Measurements from ENCODE around the gene TMPO.
"Not testable (repeated sequence)": the region's sequence is repeated elsewhere in the genome, so short reads cannot be mapped to it uniquely, and the experiment has no call there.

Gene TMPO

GRCh38 chr12:98575013-98575412 lies 59.6 kb downstream of the TMPO start:
- DNase-seq, result no peak
- no peak overlapping the region for H3K4me3 ChIP-seq (ENCODE audit: control insufficient read depth in 1 of 7, extremely low read depth in 1 of 7, insufficient read depth in 4 of 7, low read depth in 2 of 7, low read length in 6 of 7)
- no CpG with 5 or more reads among the region's 4 CpGs for WGBS (ENCODE audit: insufficient coverage)
- no peaks in the 10 kb centered on the region for H3K9me3 ChIP-seq (ENCODE audit: control extremely low read depth in 1 of 5, control insufficient read depth in 4 of 5, insufficient read depth in 2 of 5, low read depth in 1 of 5, low read length in 4 of 5)
- no peak overlapping the region for H3K27ac ChIP-seq (ENCODE audit: insufficient read depth in 1 of 2, low read depth in 1 of 2, low read length in 2 of 2, poor library complexity in 1 of 2, severe bottlenecking in 2 of 2)
- H3K27me3 ChIP-seq (replicated peaks in 2 of 5; ENCODE audit: control insufficient read depth in 4 of 5, insufficient read depth in 5 of 5, low read length in 4 of 5), result no peaks in the 10 kb centered on the region
- ChIA-PET POLR2A (no interaction called here), CTCF (interaction anchor here (0.6 to 1.6 kb wide), 5 partner anchors 8 to 1636 kb away, joined by 3 to 6 read pairs (median 4); no protein-coding TSS in a partner anchor)
- no peaks in the 10 kb centered on the region for H3K36me3 ChIP-seq (ENCODE audit: control insufficient read depth in 4 of 4, insufficient read depth in 4 of 4, low read length in 3 of 4)
- peaks cover 0 to 4% (median 0%) of the 10 kb centered on the region in 4 experiments for H3K4me1 ChIP-seq (ENCODE audit: control extremely low read depth in 1 of 4, control insufficient read depth in 4 of 4, insufficient read depth in 4 of 4, low read length in 3 of 4)

GRCh38 chr12:98576795-98577194 lies 61.4 kb downstream of the TMPO start:
- POLR2A ChIA-PET; H3K27ac ChIP-seq (ENCODE audit: insufficient read depth in 1 of 2, low read depth in 1 of 2, low read length in 2 of 2, poor library complexity in 1 of 2, severe bottlenecking in 2 of 2); H3K9me3 ChIP-seq (ENCODE audit: control extremely low read depth in 1 of 5, control insufficient read depth in 4 of 5, insufficient read depth in 2 of 5, low read depth in 1 of 5, low read length in 4 of 5); CTCF ChIA-PET; DNase-seq; H3K36me3 ChIP-seq (ENCODE audit: control insufficient read depth in 4 of 4, insufficient read depth in 4 of 4, low read length in 3 of 4); H3K4me3 ChIP-seq (ENCODE audit: control insufficient read depth in 1 of 7, extremely low read depth in 1 of 7, insufficient read depth in 4 of 7, low read depth in 2 of 7, low read length in 6 of 7); H3K27me3 ChIP-seq (replicated peaks in 2 of 5; ENCODE audit: control insufficient read depth in 4 of 5, insufficient read depth in 5 of 5, low read length in 4 of 5); H3K4me1 ChIP-seq (ENCODE audit: control extremely low read depth in 1 of 4, control insufficient read depth in 4 of 4, insufficient read depth in 4 of 4, low read length in 3 of 4): not testable (repeated sequence)
- WGBS (ENCODE audit: insufficient coverage), result no CpG with 5 or more reads among the region's 2 CpGs

GRCh38 chr12:98578392-98578791 lies 63.0 kb downstream of the TMPO start:
- Histone ChIP-seq H3K27me3 (replicated peaks in 2 of 5; ENCODE audit: control insufficient read depth in 4 of 5, insufficient read depth in 5 of 5, low read length in 4 of 5) (no peaks in the 10 kb centered on the region), H3K9me3 (ENCODE audit: control extremely low read depth in 1 of 5, control insufficient read depth in 4 of 5, insufficient read depth in 2 of 5, low read depth in 1 of 5, low read length in 4 of 5) (no peaks in the 10 kb centered on the region), H3K27ac (ENCODE audit: insufficient read depth in 1 of 2, low read depth in 1 of 2, low read length in 2 of 2, poor library complexity in 1 of 2, severe bottlenecking in 2 of 2) (no peak overlapping the region), H3K4me3 (ENCODE audit: control insufficient read depth in 1 of 7, extremely low read depth in 1 of 7, insufficient read depth in 4 of 7, low read depth in 2 of 7, low read length in 6 of 7) (no peak overlapping the region), H3K4me1 (ENCODE audit: control extremely low read depth in 1 of 4, control insufficient read depth in 4 of 4, insufficient read depth in 4 of 4, low read length in 3 of 4) (peaks cover 0 to 4% (median 0%) of the 10 kb centered on the region in 4 experiments), H3K36me3 (ENCODE audit: control insufficient read depth in 4 of 4, insufficient read depth in 4 of 4, low read length in 3 of 4) (no peaks in the 10 kb centered on the region)
- no CpG with 5 or more reads among the region's 1 CpG for WGBS (ENCODE audit: insufficient coverage)
- POLR2A ChIA-PET, result no interaction called here
- DNase-seq, result no peak
- CTCF ChIA-PET, result interaction anchor here (1.1 to 1.6 kb wide), 4 partner anchors 8 to 70 kb away, joined by 3 to 4 read pairs (median 4); no protein-coding TSS in a partner anchor

- no CpG with 5 or more reads among the region's 2 CpGs for WGBS (ENCODE audit: insufficient coverage)
Observed at GRCh38 chr12:98578821-98579220, 63.4 kb downstream of the TMPO start.

GRCh38 chr12:98579347-98579746 lies 64.0 kb downstream of the TMPO start:
- H3K4me1 ChIP-seq (ENCODE audit: control extremely low read depth in 1 of 4, control insufficient read depth in 4 of 4, insufficient read depth in 4 of 4, low read length in 3 of 4), result peaks cover 0 to 4% (median 0%) of the 10 kb centered on the region in 4 experiments
- H3K27me3 ChIP-seq (replicated peaks in 2 of 5; ENCODE audit: control insufficient read depth in 4 of 5, insufficient read depth in 5 of 5, low read length in 4 of 5), result no peaks in the 10 kb centered on the region
- no peak for DNase-seq
- no peaks in the 10 kb centered on the region for H3K9me3 ChIP-seq (ENCODE audit: control extremely low read depth in 1 of 5, control insufficient read depth in 4 of 5, insufficient read depth in 2 of 5, low read depth in 1 of 5, low read length in 4 of 5)
- no peak overlapping the region for H3K4me3 ChIP-seq (ENCODE audit: control insufficient read depth in 1 of 7, extremely low read depth in 1 of 7, insufficient read depth in 4 of 7, low read depth in 2 of 7, low read length in 6 of 7)
- H3K36me3 ChIP-seq (ENCODE audit: control insufficient read depth in 4 of 4, insufficient read depth in 4 of 4, low read length in 3 of 4), result no peaks in the 10 kb centered on the region
- no peak overlapping the region for H3K27ac ChIP-seq (ENCODE audit: insufficient read depth in 1 of 2, low read depth in 1 of 2, low read length in 2 of 2, poor library complexity in 1 of 2, severe bottlenecking in 2 of 2)
- WGBS (ENCODE audit: insufficient coverage), result 100% methylated on average over 5 of the region's 5 CpGs
- CTCF ChIA-PET, result interaction anchor here (1.1 to 1.6 kb wide), 5 partner anchors 9 to 69 kb away, joined by 3 to 4 read pairs (median 4); no protein-coding TSS in a partner anchor
- POLR2A ChIA-PET, result no interaction called here

More at GRCh38 chr12:98578821-98579220, 63.4 kb downstream of the TMPO start:
- no peaks in the 10 kb centered on the region for H3K27me3 ChIP-seq (replicated peaks in 2 of 5; ENCODE audit: control insufficient read depth in 4 of 5, insufficient read depth in 5 of 5, low read length in 4 of 5)
- H3K4me3 ChIP-seq (ENCODE audit: control insufficient read depth in 1 of 7, extremely low read depth in 1 of 7, insufficient read depth in 4 of 7, low read depth in 2 of 7, low read length in 6 of 7), result no peak overlapping the region
- POLR2A ChIA-PET, result no interaction called here
- H3K27ac ChIP-seq (ENCODE audit: insufficient read depth in 1 of 2, low read depth in 1 of 2, low read length in 2 of 2, poor library complexity in 1 of 2, severe bottlenecking in 2 of 2), result no peak overlapping the region
- CTCF ChIA-PET, result interaction anchor here (1.1 to 1.6 kb wide), 4 partner anchors 8 to 69 kb away, joined by 3 to 4 read pairs (median 4); no protein-coding TSS in a partner anchor
- DNase-seq, result peak in 2 of 3 donors; percentile 57 to 65
- H3K4me1 ChIP-seq (ENCODE audit: control extremely low read depth in 1 of 4, control insufficient read depth in 4 of 4, insufficient read depth in 4 of 4, low read length in 3 of 4), result peaks cover 0 to 4% (median 0%) of the 10 kb centered on the region in 4 experiments
- no peaks in the 10 kb centered on the region for H3K9me3 ChIP-seq (ENCODE audit: control extremely low read depth in 1 of 5, control insufficient read depth in 4 of 5, insufficient read depth in 2 of 5, low read depth in 1 of 5, low read length in 4 of 5)
- no peaks in the 10 kb centered on the region for H3K36me3 ChIP-seq (ENCODE audit: control insufficient read depth in 4 of 4, insufficient read depth in 4 of 4, low read length in 3 of 4)

- ChIA-PET POLR2A (no interaction called here), CTCF (interaction anchor here (1.4 to 1.9 kb wide), 3 partner anchors 9 to 13 kb away, joined by 3 to 5 read pairs (median 3); no protein-coding TSS in a partner anchor)
- Histone ChIP-seq H3K36me3 (ENCODE audit: control insufficient read depth in 4 of 4, insufficient read depth in 4 of 4, low read length in 3 of 4) (no peaks in the 10 kb centered on the region), H3K27ac (ENCODE audit: insufficient read depth in 1 of 2, low read depth in 1 of 2, low read length in 2 of 2, poor library complexity in 1 of 2, severe bottlenecking in 2 of 2) (no peak overlapping the region), H3K4me1 (ENCODE audit: control extremely low read depth in 1 of 4, control insufficient read depth in 4 of 4, insufficient read depth in 4 of 4, low read length in 3 of 4) (peaks cover 0 to 4% (median 0%) of the 10 kb centered on the region in 4 experiments), H3K27me3 (replicated peaks in 2 of 5; ENCODE audit: control insufficient read depth in 4 of 5, insufficient read depth in 5 of 5, low read length in 4 of 5) (no peaks in the 10 kb centered on the region), H3K9me3 (ENCODE audit: control extremely low read depth in 1 of 5, control insufficient read depth in 4 of 5, insufficient read depth in 2 of 5, low read depth in 1 of 5, low read length in 4 of 5) (no peaks in the 10 kb centered on the region), H3K4me3 (ENCODE audit: control insufficient read depth in 1 of 7, extremely low read depth in 1 of 7, insufficient read depth in 4 of 7, low read depth in 2 of 7, low read length in 6 of 7) (no peak overlapping the region)
- 100% methylated on average over 2 of the region's 3 CpGs for WGBS (ENCODE audit: insufficient coverage)
- DNase-seq, result no peak
Observed at GRCh38 chr12:98579835-98580234, 64.4 kb downstream of the TMPO start.

GRCh38 chr12:98580695-98581094 lies 65.3 kb downstream of the TMPO start:
- H3K4me1 ChIP-seq (ENCODE audit: control extremely low read depth in 1 of 4, control insufficient read depth in 4 of 4, insufficient read depth in 4 of 4, low read length in 3 of 4), result peaks cover 0 to 4% (median 0%) of the 10 kb centered on the region in 4 experiments
- POLR2A ChIA-PET, result no interaction called here
- H3K4me3 ChIP-seq (ENCODE audit: control insufficient read depth in 1 of 7, extremely low read depth in 1 of 7, insufficient read depth in 4 of 7, low read depth in 2 of 7, low read length in 6 of 7), result no peak overlapping the region

More at GRCh38 chr12:98580695-98581094, 65.3 kb downstream of the TMPO start:
- no peaks in the 10 kb centered on the region for H3K27me3 ChIP-seq (replicated peaks in 2 of 5; ENCODE audit: control insufficient read depth in 4 of 5, insufficient read depth in 5 of 5, low read length in 4 of 5)
- CTCF ChIA-PET, result interaction anchor here (1.4 to 1.9 kb wide), 2 partner anchors 10 to 13 kb away, joined by 3 to 5 read pairs; no protein-coding TSS in a partner anchor
- WGBS (ENCODE audit: insufficient coverage), result no CpG with 5 or more reads among the region's 5 CpGs
- no peaks in the 10 kb centered on the region for H3K36me3 ChIP-seq (ENCODE audit: control insufficient read depth in 4 of 4, insufficient read depth in 4 of 4, low read length in 3 of 4)
- DNase-seq, result no peak
- no peak overlapping the region for H3K27ac ChIP-seq (ENCODE audit: insufficient read depth in 1 of 2, low read depth in 1 of 2, low read length in 2 of 2, poor library complexity in 1 of 2, severe bottlenecking in 2 of 2)
- H3K9me3 ChIP-seq (ENCODE audit: control extremely low read depth in 1 of 5, control insufficient read depth in 4 of 5, insufficient read depth in 2 of 5, low read depth in 1 of 5, low read length in 4 of 5), result no peaks in the 10 kb centered on the region
